HG03060 (cell line): ENCODE data around the gene TMEM163.
"Not testable (repeated sequence)": the region's sequence is repeated elsewhere in the genome, so short reads cannot be mapped to it uniquely, and the experiment has no call there.

Experiments
- ATAC-seq: cut with Tn5 transposase; IDR thresholded peaks from one replicate; pipeline ENCODE4 v1.9.1; 2021; ENCODE audit warnings: low read depth, moderate number of reproducible peaks; ENCODE audit not compliant: unreplicated experiment

TMEM163 gene

GRCh38 chr2:134718817-134719814 is at the start of gene TMEM163:
TMEM163 (minus strand) TSS chr2:134719000.
- ATAC-seq, result no peak

DNA sequence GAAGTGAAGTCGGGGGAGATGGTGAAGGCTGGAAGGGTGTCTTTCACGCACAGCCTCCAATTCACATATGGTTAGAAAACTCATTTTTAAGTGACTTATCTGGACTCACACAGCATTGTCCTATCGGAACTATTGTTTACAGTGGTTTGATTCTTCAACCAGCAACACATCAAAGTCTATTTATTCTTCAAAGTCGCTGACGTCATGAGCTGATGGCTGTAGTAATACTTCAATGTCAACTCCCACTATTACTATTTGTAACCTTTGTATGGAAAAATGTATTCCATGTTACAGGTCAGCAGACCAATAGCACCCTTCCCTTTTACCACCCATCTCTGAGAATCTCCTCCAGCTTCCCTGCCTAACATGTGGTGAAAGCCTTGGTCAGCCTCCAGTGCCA is 47.8 kb upstream of the TMEM163 start:
- no peak for ATAC-seq

DNA sequence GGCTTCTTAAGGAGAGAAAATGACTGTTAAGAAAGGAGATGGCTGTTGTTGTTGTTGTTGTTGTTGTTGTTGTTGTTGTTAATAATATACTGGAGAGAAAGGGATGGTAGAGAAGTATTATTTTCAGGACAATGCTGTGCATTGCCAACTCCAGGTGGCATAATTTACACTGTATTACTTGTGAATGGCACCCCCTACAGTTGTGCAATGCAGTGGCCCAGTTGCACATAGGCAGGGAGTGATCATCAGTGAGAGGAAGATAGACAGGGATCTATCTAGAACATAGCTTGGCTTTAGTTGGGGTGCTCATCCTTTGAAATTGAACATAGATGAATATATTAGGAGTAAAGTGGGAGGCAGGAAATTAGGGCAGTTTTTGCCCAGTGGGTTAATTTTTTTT is 47.2 kb upstream of the TMEM163 start:
- ATAC-seq, result no peak

DNA sequence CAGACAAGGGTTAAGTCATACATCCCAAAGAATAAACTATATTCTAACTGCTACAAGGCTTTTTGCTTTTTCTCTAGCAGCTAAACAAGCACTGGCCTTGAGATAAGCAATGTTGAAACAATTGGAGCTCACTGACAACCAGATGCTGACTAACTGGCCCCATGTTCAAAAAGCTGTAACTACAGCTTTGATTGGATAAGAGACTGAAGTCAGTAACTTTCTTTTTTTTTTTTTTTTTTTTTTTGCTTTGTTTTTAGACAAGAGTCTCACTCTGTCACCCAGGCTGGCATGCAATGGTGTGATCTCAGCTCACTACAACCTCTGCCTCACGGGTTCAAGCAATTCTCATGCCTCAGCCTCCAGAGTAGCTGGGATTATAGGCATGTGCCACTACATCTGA is 45.4 kb upstream of the TMEM163 start:
- ATAC-seq, result no peak

GRCh38 chr2:134763164-134763710 is 44.4 kb upstream of the TMEM163 start:
- no peak for ATAC-seq

- ATAC-seq, result no peak
Measured at GRCh38 chr2:134762508-134762907, 43.7 kb upstream of the TMEM163 start.

GRCh38 chr2:134760385-134760784 is 41.6 kb upstream of the TMEM163 start:
- ATAC-seq, result no peak

DNA sequence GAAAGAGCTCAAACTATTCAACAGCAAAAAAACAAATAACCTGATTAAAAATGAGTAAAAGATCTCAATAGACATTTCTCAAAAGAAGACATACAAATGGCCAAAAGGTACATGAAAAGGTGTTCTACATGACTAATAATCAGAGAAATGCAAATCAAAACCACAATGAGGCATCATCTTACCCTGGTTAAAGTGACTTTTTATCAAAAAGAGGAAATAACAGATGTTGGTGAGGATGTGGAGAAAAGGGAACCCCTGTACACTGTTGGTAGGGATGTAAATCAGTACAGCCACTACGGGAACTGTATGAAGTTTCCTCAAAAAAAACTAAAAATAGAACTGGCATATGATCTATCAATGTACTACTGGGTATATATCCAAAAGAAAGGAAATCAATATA is 39.8 kb upstream of the TMEM163 start:
- peak; percentile 97 for ATAC-seq

GRCh38 chr2:134751981-134752380 is 33.2 kb upstream of the TMEM163 start:
- not testable (repeated sequence) for ATAC-seq

GRCh38 chr2:134745546-134745945 is 26.7 kb upstream of the TMEM163 start:
- no peak for ATAC-seq

DNA sequence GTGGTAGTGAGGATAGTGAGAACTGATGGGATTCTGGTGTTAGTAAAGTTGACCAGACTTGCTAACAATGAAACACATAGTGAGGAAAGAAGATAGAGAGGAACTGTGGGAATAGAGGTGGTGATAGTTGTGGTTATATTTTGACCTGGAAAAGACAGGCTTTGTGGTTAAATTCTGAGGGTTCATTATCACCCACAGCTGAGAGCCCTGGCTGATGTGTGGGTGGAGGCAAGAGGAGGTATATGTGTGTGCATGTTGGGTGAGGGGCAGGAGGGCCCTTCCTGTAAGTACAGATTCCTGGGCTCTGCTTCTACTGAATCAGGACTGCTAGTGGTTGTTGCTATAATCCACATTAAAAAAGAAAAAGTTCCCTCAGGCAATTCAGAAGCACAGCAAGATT is 26.2 kb upstream of the TMEM163 start:
- ATAC-seq, result no peak

GRCh38 chr2:134739879-134740301 is 21.1 kb upstream of the TMEM163 start:
- peak; percentile 95 for ATAC-seq

DNA sequence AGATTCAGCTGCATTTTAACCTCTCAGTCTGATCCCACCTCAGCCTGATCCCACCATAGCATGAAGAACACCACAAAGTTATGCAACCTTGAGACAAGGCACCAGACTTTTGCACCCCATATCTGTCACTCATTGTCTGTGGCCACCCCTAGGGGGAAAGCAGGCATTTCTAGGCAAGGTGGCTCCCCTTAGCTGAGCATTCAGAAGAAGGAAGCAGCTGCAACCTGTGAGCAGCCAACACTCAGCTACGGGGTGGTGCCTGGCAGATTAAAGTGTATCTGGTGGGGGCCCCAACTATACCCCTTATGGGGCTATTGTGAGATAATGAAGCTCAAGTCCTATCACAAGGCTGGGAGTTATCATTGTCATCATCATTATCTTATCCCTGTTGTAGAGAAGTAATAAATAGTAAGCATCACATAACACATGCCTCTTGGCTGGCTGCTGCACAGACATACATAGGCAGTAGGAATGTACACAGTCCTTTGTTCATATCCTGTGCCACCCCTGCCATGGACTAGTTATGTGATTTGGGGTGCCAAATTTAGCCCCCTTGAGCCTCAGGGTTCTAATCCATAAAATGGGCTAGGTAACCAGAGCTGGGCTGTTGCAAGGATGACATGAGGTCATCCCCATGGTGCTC is 20.6 kb upstream of the TMEM163 start:
- ATAC-seq, result no peak

- ATAC-seq, result no peak
Measured at GRCh38 chr2:134738141-134738870, 19.5 kb upstream of the TMEM163 start.

- ATAC-seq, result no peak
Measured at GRCh38 chr2:134737671-134738070, 18.9 kb upstream of the TMEM163 start.

DNA sequence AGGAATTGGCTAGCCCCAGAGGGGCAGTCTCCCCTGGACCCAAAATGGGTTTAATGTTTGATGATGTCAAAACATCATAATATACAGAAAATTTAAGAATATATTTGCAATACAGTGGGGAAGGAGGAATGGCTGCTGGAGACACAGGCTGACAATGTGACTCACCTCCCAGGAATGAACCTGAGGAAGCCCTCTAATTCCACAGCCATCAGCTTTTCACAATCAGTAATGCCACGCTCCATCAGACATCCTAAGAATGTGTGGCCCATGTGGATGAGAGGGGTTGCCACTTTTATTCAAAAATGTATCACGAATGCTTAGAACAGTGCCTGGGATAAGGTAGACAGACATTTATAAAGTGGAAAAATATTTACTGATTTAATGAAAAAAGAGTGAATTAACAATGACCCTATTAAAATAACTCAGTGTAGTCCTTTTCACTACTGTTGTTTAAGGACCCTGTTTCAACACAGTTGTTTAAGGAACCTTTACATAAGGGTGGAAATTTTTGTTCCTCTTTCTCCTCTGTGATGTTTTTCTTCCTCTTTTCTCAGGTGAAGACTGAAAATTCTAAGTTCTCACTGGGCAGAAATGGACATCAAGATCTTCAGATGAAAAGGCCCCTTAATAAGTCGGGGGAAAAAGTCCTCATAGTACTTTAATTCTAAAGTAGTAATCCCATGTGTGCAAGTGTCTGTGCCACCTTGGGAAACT is 17.5 kb upstream of the TMEM163 start:
- ATAC-seq, result no peak

DNA sequence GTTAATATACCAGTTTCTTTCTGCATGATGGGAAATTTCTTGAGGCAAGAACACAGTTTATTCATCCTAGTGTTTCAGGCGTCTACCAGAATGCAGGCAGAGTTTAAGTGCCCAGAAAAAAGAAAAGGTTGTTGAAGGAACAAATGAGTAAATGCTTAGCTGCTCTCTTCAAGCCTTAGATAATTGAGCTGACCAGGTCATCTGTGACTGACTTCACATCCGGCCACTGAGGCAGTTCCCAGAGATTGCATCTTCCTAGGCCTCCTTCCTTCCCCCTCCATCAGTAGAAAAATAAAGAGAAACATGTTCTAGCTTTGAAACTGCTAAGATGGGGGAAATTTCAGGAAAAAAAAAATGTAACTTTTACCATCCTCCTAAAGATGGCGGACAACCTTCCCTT is 9.4 kb upstream of the TMEM163 start:
- no peak for ATAC-seq

DNA sequence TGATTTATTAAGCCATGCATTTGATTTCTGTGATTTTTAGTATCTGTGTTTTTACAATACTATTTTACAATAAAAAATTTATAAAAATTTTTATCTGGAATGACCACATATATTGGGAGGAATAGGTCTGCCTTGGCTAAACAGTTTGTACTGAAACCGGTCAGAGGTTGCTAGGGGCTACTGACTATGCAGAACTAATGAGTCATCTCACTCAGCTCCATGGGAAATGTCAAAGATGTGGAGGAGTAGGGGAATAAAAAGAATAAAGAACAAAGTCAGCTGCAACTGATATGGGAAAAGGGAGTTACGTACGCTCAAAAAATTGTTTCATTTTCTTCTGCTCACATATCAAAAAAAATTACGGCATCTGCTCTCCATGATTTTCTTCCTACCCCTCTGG is 8.6 kb upstream of the TMEM163 start:
- ATAC-seq, result no peak

- ATAC-seq, result no peak
Measured at GRCh38 chr2:134726645-134727044, 7.8 kb upstream of the TMEM163 start.

- ATAC-seq, result no peak
Measured at GRCh38 chr2:134725876-134726275, 7.1 kb upstream of the TMEM163 start.
